ENCODE data around the gene DYNC2LI1. TPM values are rescaled to one million over a fixed set of nuclear protein-coding genes. Genes with fewer than 3 reads are reported as not detected.

DYNC2LI1 gene
- polyA plus RNA-seq, 3 donors from 2014 or later, result 5.7 to 11.5 (median 5.9) TPM

- H3K36me3 Mint-ChIP-seq, result no peaks in the 10 kb centered on the region
These were observed 78.4 kb downstream of the DYNC2LI1 start for GRCh38 chr2:43852196-43852730.

DNA sequence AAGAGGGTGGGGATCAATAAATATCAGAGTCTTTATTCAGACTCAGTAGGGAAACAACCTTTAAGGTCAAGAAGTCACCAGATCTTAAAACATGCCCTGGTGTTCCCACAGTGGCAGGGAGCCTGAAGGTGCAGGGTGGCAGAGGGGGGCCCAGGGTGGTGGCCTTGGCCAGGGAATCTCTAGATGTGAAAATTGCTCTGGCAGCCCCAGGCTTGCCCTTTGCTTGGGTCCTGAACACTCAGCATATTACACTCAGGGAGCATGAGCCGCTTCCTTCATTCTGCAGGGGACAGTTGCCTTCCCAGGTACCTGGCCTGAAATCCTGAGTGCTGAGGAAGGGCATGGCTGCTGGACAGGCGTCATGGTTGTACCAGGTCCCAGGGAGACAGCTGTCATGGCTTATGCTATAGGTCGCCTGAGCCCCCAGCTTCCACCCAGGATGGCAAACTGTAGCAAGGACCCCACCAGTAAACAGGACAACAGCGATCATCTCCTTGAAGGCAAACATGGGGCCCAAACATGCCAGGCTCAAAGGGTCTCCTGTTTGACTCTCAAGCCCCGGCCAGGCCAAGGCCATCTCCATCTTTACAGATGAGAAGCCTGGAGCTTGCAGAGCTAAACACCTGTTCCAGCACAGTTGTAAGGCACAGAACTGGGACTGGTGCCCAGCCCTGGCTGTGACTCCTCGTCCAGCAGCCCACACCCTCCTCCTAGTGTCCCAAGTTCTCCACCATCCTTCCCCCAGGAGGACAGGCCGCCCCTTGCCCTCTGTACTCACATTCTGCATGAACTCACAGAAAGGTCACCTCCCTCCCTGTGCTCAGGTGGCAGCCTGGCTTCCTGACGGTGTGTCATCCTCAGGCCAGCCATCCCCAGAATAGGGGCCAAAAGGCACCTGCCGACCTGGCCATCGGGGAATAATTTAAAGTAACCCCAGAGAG, 79.6 kb downstream of the DYNC2LI1 start:
- DNase-seq, result no peak
- no peak overlapping the region for H3K27ac Mint-ChIP-seq
- no peaks in the 10 kb centered on the region for H3K4me1 Mint-ChIP-seq
- no peaks in the 10 kb centered on the region for H3K9me3 Mint-ChIP-seq
- peaks cover 0 to 4% (median 0%) of the 10 kb centered on the region in 3 donors for H3K27me3 Mint-ChIP-seq (ENCODE audit: low read depth in 3 of 3)
- H3K4me3 Mint-ChIP-seq, result no peak overlapping the region
- H3K36me3 Mint-ChIP-seq, result no peaks in the 10 kb centered on the region

More at GRCh38 chr2:43852196-43852730, 78.4 kb downstream of the DYNC2LI1 start:
- H3K27ac Mint-ChIP-seq, result no peak overlapping the region
- DNase-seq, result no peak
- no peak overlapping the region for H3K4me3 Mint-ChIP-seq
- no peaks in the 10 kb centered on the region for H3K4me1 Mint-ChIP-seq
- no peaks in the 10 kb centered on the region for H3K9me3 Mint-ChIP-seq
- H3K27me3 Mint-ChIP-seq (ENCODE audit: low read depth in 3 of 3), result peaks cover 0 to 4% (median under 1%) of the 10 kb centered on the region in 3 donors

DNA sequence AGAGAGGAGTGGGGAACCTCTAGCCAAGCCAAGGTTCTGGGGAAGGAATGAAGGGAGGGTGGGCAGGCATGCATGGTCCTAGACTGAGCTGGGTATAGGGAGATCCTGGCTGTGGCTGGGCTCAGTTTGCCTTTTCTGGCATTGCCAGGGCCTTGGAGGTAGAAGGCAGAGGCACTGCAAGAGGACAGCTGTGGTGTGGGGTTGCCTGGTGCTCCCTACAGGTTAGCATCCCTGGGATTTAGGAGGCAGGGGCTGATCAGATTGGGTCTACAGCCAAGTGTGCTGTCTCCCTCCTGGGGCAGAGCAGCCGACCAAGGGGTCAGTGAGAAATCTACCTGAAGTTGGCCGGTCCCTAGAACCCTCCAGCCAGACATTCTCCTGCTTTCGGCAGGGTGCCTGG, 80.8 kb downstream of the DYNC2LI1 start:
- H3K4me1 Mint-ChIP-seq, result no peaks in the 10 kb centered on the region
- no peak overlapping the region for H3K4me3 Mint-ChIP-seq
- H3K36me3 Mint-ChIP-seq, result no peaks in the 10 kb centered on the region
- no peak for DNase-seq
- no peaks in the 10 kb centered on the region for H3K9me3 Mint-ChIP-seq
- H3K27me3 Mint-ChIP-seq (ENCODE audit: low read depth in 3 of 3), result peaks cover 0 to 3% (median 2%) of the 10 kb centered on the region in 3 donors
- H3K27ac Mint-ChIP-seq, result no peak overlapping the region

- no peak overlapping the region for H3K27ac Mint-ChIP-seq
- no peak overlapping the region for H3K4me3 Mint-ChIP-seq
- no peaks in the 10 kb centered on the region for H3K4me1 Mint-ChIP-seq
- no peaks in the 10 kb centered on the region for H3K36me3 Mint-ChIP-seq
- no peak for DNase-seq
- peaks cover 0 to 6% (median 2%) of the 10 kb centered on the region in 3 donors for H3K27me3 Mint-ChIP-seq (ENCODE audit: low read depth in 3 of 3)
- H3K9me3 Mint-ChIP-seq, result no peaks in the 10 kb centered on the region
These were observed 81.5 kb downstream of the DYNC2LI1 start for GRCh38 chr2:43855292-43855691.

Other genes starting within 250 kb of the DYNC2LI1 start
- gene THADA, start 178.0 kb upstream of the DYNC2LI1 start, polyA plus RNA-seq, result 10 to 100 TPM in 1 of 3 donors, 1 to 10 TPM in 2; 4.2 to 16.2 (median 8.9) TPM
- not detected for gene PLEKHH2, start 136.8 kb upstream of the DYNC2LI1 start, polyA plus RNA-seq
- not detected for gene C1GALT1C1L, start 97.6 kb upstream of the DYNC2LI1 start, polyA plus RNA-seq
- gene ABCG5, start 64.8 kb downstream of the DYNC2LI1 start, polyA plus RNA-seq, result not detected
- gene ABCG8, start 64.9 kb downstream of the DYNC2LI1 start, polyA plus RNA-seq, result not detected
- 10 to 100 TPM; 20.4 to 33.3 (median 28.8) TPM for gene LRPPRC, start 221.9 kb downstream of the DYNC2LI1 start, polyA plus RNA-seq

All from immature natural killer cell (primary cell).